GM12878 (cell line): ENCODE data around the gene PGAM2. TPM values are rescaled to one million over a fixed set of nuclear protein-coding genes. Genes with fewer than 3 reads are reported as not detected.

Experiments used
- BCL3 ChIP-seq: IDR thresholded peaks from 2 replicates; pipeline ENCODE4 v1.6.1; 2011; ENCODE audit warnings: borderline replicate concordance, low read depth, mild to moderate bottlenecking, moderate library complexity, low read length; ENCODE audit not compliant: insufficient read depth, poor library complexity, severe bottlenecking
- CREM ChIP-seq: IDR thresholded peaks from 2 replicates; pipeline ENCODE4 v1.6.1; 2014; ENCODE audit warnings: antibody characterized with exemption, low read depth
- CTCF ChIP-seq, 3 experiments: IDR thresholded peaks in 2 of 3; conservative IDR thresholded peaks in 1 of 3; 2 replicates each; pipeline ENCODE4 v1.5.1; 2011; ENCODE audit warnings: low read depth in 3 of 3, low read length in 3 of 3, mild to moderate bottlenecking in 3 of 3, control low read depth in 2 of 3, moderate library complexity in 2 of 3, inconsistent platforms in 1 of 3, mixed read lengths in 1 of 3; ENCODE audit not compliant: control insufficient read depth in 2 of 3, insufficient read depth in 1 of 3; ENCODE audit errors: extremely low read depth in 1 of 3
- DPF2 ChIP-seq: fragments of 450-650 bp; IDR thresholded peaks from 2 replicates; pipeline ENCODE4 v1.6.1; 2017; ENCODE audit warnings: mild to moderate bottlenecking
- EP300 ChIP-seq, 2 experiments: fragments of 150-350 bp in 1 of 2; IDR thresholded peaks; 2 replicates each; pipeline ENCODE4 v1.6.1; 2011 to 2012; ENCODE audit warnings: low read depth in 2 of 2, low read length in 2 of 2, borderline replicate concordance in 1 of 2, improper control_type of control experiment in 1 of 2, inconsistent platforms in 1 of 2; ENCODE audit not compliant: control insufficient read depth in 1 of 2
- POLR2AphosphoS2 ChIP-seq: IDR thresholded peaks from 2 replicates; pipeline ENCODE4 v1.6.1; 2011; ENCODE audit warnings: low read depth, mild to moderate bottlenecking, low read length, improper control_type of control experiment, moderate library complexity
- polyA plus RNA-seq, 11 experiments: library from polyadenylated mRNA; depleted of rRNA in 4 of 11; unstranded in 6 of 11; stranded (reverse) in 5 of 11; fragments of >200 nt; fragmentation: Nextera tagmentation in 4 of 11; fragmentation: Illumina TruSeq in 1 of 11; extraction: Ambion mirVana in 4 of 11; extraction: Trizol in 1 of 11; gene quantifications; 1 replicate in 1 of 11; 2 replicates in 10 of 11; pipeline versions ENCODE4 v1.2.1 to v1.2.3, GENCODE V29; 2011 to 2016; ENCODE audit warnings: inconsistent platforms in 2 of 11, missing spikeins in 2 of 11, low read depth in 1 of 11
- total RNA-seq, 4 experiments: library from RNA; depleted of rRNA in 3 of 4; stranded (reverse); fragments of >200 nt in 3 of 4; fragmentation: Illumina TruSeq in 1 of 4; extraction: Trizol in 1 of 4; gene quantifications; 2 replicates each; pipeline versions ENCODE4 v1.2.1 to v1.2.3, GENCODE V29; 2013 to 2021
- TF ChIP-seq, protein P1 (sequence below): fragments of 150-350 bp; IDR thresholded peaks from 2 replicates; pipeline ENCODE4 v1.6.1; 2014; ENCODE audit warnings: mild to moderate bottlenecking, low read depth, low read length

PGAM2 gene
- total and polyA plus RNA-seq, 10 of the 15 experiments (the other 5 are each of a cell fraction or from before 2014, with no cell fraction given): not detected

DNA sequence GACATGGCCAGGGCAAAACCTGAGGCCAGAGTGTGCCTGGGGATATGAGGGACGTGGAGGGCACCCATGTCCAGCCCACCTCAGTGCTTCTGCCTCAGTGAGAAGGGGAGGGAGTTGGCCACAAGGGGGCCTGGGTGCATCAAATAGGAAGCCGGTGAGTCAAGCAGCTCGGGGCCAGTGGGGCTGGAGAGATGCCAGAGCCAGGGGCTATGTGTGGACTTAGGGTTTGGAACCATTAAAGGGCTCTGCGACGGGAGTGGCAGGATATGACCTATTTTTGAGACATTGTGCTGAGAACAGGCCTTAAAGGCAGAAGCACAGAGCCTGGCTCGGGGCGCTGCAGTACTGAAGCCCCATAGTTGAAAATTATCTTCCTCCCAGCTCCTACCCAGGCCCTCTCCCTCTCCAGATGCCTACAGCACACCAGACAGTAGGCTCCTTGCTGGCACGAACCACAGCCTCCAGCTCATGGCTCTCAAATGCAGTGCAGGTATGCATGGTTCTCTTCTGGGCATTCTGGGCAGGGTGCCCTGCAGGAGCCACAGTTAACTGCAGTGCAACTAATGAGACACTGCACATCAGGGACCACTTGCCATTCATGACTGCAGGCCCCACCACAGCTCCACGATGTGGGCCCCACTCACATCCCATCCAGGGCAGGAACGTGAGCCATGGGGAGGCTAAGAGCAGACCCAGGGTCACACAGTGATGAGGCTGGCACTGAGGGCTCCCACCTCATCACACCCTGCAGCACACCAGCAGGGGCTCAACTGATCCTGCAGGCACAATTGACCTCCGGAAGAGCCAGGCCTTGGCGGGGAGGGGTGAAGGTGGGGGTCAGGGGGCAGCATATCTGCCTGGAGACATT lies 7.2 kb upstream of the PGAM2 start (continued):
- TF ChIP-seq, protein P1, sequence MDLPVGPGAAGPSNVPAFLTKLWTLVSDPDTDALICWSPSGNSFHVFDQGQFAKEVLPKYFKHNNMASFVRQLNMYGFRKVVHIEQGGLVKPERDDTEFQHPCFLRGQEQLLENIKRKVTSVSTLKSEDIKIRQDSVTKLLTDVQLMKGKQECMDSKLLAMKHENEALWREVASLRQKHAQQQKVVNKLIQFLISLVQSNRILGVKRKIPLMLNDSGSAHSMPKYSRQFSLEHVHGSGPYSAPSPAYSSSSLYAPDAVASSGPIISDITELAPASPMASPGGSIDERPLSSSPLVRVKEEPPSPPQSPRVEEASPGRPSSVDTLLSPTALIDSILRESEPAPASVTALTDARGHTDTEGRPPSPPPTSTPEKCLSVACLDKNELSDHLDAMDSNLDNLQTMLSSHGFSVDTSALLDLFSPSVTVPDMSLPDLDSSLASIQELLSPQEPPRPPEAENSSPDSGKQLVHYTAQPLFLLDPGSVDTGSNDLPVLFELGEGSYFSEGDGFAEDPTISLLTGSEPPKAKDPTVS: no peak
- TF ChIP-seq EP300 (IDR thresholded peaks at IDR 0.05; ENCODE audit: borderline replicate concordance in 1 of 2, control insufficient read depth in 1 of 2, low read depth in 2 of 2, low read length in 2 of 2) (no peak), CREM (no peak), DPF2 (no peak), BCL3 (peak; percentile 33), CTCF (IDR thresholded peaks at IDR 0.05 in 2 of 3, conservative IDR thresholded peaks at IDR 0.05 in 1 of 3; ENCODE audit: control insufficient read depth in 2 of 3, extremely low read depth in 1 of 3, insufficient read depth in 1 of 3, low read depth in 3 of 3, low read length in 3 of 3) (peak; percentile 46 to 63 (median 61)), POLR2AphosphoS2 (0 out of 2 replicates have a peak, but pooled peaks have one; percentile 33)
